Measurements from ENCODE around the gene EPB41L1.
"Not testable (repeated sequence)": the region's sequence is repeated elsewhere in the genome, so short reads cannot be mapped to it uniquely, and the experiment has no call there.

EPB41L1 gene

DNA sequence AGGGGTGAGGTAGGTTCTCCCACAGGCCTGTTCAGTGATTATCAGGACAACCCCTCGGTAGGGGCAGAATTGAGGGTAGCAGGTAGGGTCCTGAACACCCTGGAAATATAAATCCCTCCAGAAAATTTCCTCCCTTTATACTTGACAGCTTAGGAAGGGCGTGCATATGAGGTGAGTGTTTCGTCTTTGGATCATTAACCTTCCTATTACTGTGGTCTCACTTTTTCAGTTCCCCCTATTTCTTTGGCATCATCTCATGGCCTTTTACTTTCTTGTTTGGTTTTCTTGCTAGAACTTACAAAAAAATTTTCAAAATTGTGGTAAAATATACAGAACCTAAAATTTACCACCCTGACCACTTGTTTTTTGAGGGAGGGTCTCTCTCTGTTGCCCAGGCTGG is 18.7 kb upstream of the EPB41L1 start:
- no peak overlapping the region for H2AFZ ChIP-seq (ENCODE audit: low read depth, low read length)
- no peak overlapping the region for H3K4me3 ChIP-seq (ENCODE audit: low read length)
- no peaks in the 10 kb centered on the region for H3K79me2 ChIP-seq (ENCODE audit: low read length)
- no peak for TF ChIP-seq CTCF (IDR thresholded peaks at IDR 0.05; ENCODE audit: low read depth, low read length)
- TF ChIP-seq EZH2phosphoT487 (IDR thresholded peaks at IDR 0.05; ENCODE audit: low read depth) = no peak
- H3K9me3 ChIP-seq (ENCODE audit: insufficient read depth, low read length) = no peaks in the 10 kb centered on the region
- no peaks in the 10 kb centered on the region for H3K36me3 ChIP-seq (replicated peaks; ENCODE audit: low read depth, low read length)
- no peak overlapping the region for H3K9ac ChIP-seq (ENCODE audit: low read length)
- H3K27ac ChIP-seq (ENCODE audit: low read length) = no peak overlapping the region
- peaks cover 21% of the 10 kb centered on the region for H3K4me1 ChIP-seq (ENCODE audit: low read length)
- 0 out of 2 replicates have a peak, but pooled peaks cover 4% of the 10 kb centered on the region for H3K27me3 ChIP-seq (ENCODE audit: low read depth, low read length)
- no peaks in the 10 kb centered on the region for H4K20me1 ChIP-seq (ENCODE audit: insufficient read depth, low read length)
- H3K4me2 ChIP-seq (ENCODE audit: low read length) = peak overlapping the region; percentile 1; the same call in 1 of the 2 replicates

DNA sequence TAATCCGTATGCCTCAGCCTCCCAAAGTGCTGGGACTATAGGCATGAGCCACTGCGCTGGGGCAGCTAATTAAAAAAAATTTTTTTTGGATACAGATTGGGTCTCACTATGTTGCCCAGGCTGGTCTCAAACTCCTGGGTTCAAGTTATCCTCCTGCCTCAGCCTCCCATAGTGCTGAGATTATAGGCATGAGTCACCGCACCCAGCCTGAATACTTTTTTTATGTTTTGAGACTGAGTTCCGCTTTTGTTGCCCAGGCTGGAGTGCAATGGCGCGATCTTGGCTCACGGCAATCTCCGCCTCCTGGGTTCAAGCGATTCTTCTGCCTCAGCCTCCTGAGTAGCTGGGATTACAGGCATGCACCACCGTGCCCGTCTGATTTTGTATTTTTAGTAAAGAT is 17.2 kb upstream of the EPB41L1 start:
- not testable (repeated sequence) for H3K4me3 ChIP-seq (ENCODE audit: low read length); H3K36me3 ChIP-seq (replicated peaks; ENCODE audit: low read depth, low read length); H3K27ac ChIP-seq (ENCODE audit: low read length); H2AFZ ChIP-seq (ENCODE audit: low read depth, low read length); H3K27me3 ChIP-seq (ENCODE audit: low read depth, low read length); H3K79me2 ChIP-seq (ENCODE audit: low read length); H4K20me1 ChIP-seq (ENCODE audit: insufficient read depth, low read length); H3K9ac ChIP-seq (ENCODE audit: low read length); H3K9me3 ChIP-seq (ENCODE audit: insufficient read depth, low read length); H3K4me2 ChIP-seq (ENCODE audit: low read length)
- peaks cover 21% of the 10 kb centered on the region for H3K4me1 ChIP-seq (ENCODE audit: low read length)

GRCh38 chr20:36141310-36141709 is 13.2 kb upstream of the EPB41L1 start:
- no peak overlapping the region for H3K27ac ChIP-seq (ENCODE audit: low read length)
- H3K79me2 ChIP-seq (ENCODE audit: low read length) = no peaks in the 10 kb centered on the region
- no peak overlapping the region for H3K4me3 ChIP-seq (ENCODE audit: low read length)
- H3K4me1 ChIP-seq (ENCODE audit: low read length) = peaks cover 2% of the 10 kb centered on the region; the same call in 1 of the 2 replicates
- H4K20me1 ChIP-seq (ENCODE audit: insufficient read depth, low read length) = no peaks in the 10 kb centered on the region
- TF ChIP-seq CTCF (IDR thresholded peaks at IDR 0.05; ENCODE audit: low read depth, low read length) (no peak), EZH2phosphoT487 (IDR thresholded peaks at IDR 0.05; ENCODE audit: low read depth) (no peak)
- no peaks in the 10 kb centered on the region for H3K36me3 ChIP-seq (replicated peaks; ENCODE audit: low read depth, low read length)
- no peak overlapping the region for H3K9ac ChIP-seq (ENCODE audit: low read length)
- H3K27me3 ChIP-seq (ENCODE audit: low read depth, low read length) = 0 out of 2 replicates have a peak, but pooled peaks cover 4% of the 10 kb centered on the region
- H3K9me3 ChIP-seq (ENCODE audit: insufficient read depth, low read length) = no peaks in the 10 kb centered on the region
- no peak overlapping the region for H3K4me2 ChIP-seq (ENCODE audit: low read length)
- H2AFZ ChIP-seq (ENCODE audit: low read depth, low read length) = no peak overlapping the region

- Histone ChIP-seq H4K20me1 (ENCODE audit: insufficient read depth, low read length) (no peaks in the 10 kb centered on the region), H3K9ac (ENCODE audit: low read length) (no peak overlapping the region), H3K4me3 (ENCODE audit: low read length) (no peak overlapping the region), H3K27ac (ENCODE audit: low read length) (no peak overlapping the region), H3K36me3 (replicated peaks; ENCODE audit: low read depth, low read length) (no peaks in the 10 kb centered on the region), H3K9me3 (ENCODE audit: insufficient read depth, low read length) (no peaks in the 10 kb centered on the region), H3K4me2 (ENCODE audit: low read length) (no peak overlapping the region), H3K27me3 (ENCODE audit: low read depth, low read length) (peaks cover 11% of the 10 kb centered on the region), H2AFZ (ENCODE audit: low read depth, low read length) (no peak overlapping the region), H3K4me1 (ENCODE audit: low read length) (no peaks in the 10 kb centered on the region), H3K79me2 (ENCODE audit: low read length) (no peaks in the 10 kb centered on the region)
- TF ChIP-seq EZH2phosphoT487 (IDR thresholded peaks at IDR 0.05; ENCODE audit: low read depth) (no peak), CTCF (IDR thresholded peaks at IDR 0.05; ENCODE audit: low read depth, low read length) (no peak)
These were observed 10.2 kb upstream of the EPB41L1 start for GRCh38 chr20:36144336-36144735.

Data from OCI-LY3 (cell line).